Midbrain (tissue), 1 donor: ENCODE results near the gene TSHR.
A peak's percentile ranks its signal among the peaks of the same experiment; 100 is the strongest.
"Not testable (repeated sequence)": the region's sequence is repeated elsewhere in the genome, so short reads cannot be mapped to it uniquely, and the experiment has no call there.

Experiments
- DNase-seq: peaks from one replicate; lab custom pipeline; 2025; lab: John Stamatoyannopoulos, UW

The TSHR gene

DNA sequence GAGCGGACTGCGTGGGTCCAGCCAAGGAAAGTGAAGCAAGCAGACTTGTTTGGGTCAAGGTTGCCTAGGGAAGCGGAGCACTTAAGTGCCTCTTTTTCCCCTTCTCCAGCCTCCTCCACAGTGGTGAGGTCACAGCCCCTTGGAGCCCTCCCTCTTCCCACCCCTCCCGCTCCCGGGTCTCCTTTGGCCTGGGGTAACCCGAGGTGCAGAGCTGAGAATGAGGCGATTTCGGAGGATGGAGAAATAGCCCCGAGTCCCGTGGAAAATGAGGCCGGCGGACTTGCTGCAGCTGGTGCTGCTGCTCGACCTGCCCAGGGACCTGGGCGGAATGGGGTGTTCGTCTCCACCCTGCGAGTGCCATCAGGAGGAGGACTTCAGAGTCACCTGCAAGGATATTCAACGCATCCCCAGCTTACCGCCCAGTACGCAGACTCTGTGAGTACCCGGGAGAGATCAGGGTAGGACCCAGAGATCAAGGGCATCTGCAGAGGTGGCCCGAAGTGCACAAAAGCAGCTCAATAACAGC lies at the start of gene TSHR:
TSHR (plus strand) TSS at position 206 of the 526 bp plus-strand sequence; CDS start at position 266, 60 bp downstream.
- no peak for DNase-seq

DNA sequence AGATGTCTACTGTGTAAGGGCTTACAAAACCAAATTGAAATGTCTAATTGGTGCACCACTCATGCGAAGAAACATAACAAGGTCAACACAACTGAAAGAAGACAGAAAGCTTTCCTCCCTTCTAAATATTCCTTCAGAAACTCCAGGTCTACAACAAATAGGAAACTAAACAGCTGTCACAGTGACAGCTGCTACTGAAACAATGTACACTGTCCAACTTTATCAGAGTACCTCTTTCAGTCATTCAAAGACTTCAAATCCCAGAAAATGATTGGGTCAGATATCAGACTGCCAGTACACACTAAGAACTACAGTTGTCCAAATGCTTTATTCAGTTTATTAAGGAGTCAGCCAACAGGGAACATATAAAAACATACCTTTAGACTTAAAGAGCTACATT lies 49.1 kb upstream of the TSHR start:
- DNase-seq: no peak

DNA sequence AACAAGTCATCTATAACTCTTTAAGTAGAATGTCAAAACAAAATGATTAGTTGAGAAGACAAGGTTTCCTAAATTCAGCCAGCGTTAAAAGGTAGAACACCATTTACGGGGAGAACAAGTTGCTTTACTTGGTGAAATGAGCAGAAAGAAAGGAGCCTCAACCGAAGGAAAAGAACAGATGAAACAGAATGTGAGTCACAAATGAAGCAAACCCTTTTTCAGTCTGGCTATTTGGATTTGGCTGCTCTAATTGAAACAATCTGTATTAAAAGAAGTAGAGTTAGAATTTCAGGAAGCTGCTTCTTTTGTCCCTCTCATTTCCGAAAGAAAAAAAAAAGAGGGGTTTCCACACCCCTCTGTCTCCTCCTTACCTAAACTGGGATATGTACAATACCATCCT lies 48.5 kb upstream of the TSHR start:
- no peak for DNase-seq

DNA sequence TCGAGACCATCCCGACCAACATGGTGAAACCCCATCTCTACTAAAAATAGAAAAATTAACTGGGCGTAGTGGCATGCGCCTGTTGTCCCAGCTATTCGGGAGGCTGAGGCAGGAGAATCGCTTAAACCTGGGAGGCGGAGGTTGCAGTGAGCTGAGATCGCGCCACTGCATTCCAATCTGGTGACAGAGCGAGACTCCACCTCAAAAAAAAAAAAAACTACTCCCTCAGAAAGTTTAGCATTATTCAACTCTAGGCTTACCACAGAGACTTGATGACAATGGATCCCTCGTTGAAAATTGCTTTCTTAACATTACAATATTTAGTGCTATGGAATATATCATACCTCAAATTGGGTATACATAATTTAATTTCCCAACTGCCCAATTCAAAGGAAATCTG lies 43.4 kb upstream of the TSHR start:
- DNase-seq: not testable (repeated sequence)

DNA sequence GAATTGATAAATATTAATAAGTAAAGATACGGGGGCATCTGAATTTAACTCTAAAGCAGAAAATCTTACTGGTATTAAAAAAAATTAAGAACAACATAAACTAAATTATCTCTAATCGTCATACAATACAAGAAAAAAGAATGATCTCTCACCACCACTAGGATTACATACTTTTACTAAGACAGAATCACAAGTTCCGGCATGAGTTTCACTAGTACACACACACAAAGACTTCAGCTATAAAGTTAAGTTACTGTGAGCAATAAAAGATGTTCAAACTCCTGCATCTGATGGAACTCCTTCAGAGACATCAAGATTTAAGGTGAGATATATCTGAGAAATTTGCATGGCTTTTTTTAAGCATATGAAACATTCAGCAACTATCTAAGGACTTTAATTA lies 35.8 kb upstream of the TSHR start:
- DNase-seq: no peak

DNA sequence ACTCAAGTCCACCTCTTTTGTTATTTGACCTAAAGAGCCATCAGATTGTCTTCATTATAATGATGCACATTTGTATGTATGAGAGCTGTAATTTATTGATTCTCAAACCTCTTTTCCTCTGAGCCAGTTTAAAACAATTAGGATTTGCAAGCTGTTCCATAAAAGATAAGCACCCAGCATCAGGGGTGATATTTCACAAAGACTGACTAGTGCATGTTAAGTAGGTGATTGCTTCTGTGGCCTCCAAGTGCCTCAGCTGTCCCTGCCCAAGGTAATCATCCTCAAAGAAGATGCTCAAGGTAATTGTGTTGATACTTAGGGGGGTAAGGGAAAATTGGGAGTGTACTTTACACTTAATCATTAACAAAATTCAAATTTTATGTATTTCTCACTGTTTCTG lies 32.1 kb upstream of the TSHR start:
- DNase-seq: no peak

DNA sequence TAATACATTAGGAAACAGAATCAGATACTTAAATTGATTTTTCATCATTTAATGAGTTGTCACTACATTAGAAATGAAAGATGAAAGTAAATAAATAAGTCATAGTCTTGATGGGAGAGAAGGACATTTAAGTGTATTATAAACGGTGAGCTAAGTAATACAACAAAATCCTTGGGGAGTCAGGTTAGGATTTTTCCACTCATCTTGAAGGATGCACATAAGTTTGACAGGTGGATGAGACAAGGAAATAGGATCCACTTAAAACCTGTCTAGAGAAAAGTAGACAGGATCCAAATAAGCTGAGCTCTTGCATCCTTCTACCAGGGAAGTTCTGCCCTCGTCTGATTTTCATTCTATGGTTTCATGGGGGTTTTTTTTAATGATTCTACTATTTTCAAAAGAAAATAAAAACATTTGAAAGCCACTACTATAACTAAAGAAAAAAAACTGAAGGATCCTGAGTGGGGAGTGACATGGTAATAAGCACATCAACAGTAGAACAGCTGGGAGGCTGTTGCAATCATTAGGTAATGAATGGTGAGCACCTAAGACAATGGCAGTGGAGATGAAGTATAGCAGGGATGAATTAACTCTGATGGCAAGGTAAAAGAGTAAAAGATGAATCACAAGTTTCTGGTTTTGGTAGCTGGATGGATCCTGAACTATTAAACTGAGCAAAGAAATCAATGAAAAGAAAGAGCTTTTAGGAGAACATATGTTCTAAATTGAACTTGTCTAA lies 30.9 kb upstream of the TSHR start:
- DNase-seq: no peak

DNA sequence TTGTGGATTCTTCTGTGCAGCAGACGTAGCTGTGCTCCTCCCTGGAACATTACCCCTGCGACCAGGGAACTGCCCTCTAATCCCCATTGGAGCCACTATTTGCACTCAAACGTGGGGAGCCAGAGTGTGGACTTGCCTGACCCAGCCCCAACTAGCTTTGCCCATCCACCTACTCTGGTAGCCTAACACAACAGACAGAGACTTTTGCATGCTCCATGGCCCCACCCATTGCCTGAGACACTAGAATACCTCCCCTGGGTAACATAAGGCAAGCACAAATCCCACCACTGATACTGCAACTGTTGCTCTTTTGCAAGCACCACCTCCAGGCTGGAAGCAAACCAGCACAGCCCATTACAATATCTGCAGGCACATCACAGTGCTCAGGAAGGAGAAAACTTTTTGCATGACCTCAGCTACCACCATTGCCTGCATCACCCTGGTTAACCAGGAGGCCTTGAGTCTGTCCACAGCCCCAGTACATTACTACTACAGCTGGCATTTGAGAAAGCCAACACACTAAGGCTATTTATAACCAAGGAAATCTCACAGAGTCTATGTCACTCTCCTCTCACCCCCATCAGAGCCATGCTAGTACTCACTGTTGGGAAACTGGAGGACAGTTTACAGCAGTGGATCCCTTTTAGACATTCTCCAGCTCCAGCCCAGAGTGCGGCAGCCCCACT lies 28.9 kb upstream of the TSHR start:
- no peak for DNase-seq

DNA sequence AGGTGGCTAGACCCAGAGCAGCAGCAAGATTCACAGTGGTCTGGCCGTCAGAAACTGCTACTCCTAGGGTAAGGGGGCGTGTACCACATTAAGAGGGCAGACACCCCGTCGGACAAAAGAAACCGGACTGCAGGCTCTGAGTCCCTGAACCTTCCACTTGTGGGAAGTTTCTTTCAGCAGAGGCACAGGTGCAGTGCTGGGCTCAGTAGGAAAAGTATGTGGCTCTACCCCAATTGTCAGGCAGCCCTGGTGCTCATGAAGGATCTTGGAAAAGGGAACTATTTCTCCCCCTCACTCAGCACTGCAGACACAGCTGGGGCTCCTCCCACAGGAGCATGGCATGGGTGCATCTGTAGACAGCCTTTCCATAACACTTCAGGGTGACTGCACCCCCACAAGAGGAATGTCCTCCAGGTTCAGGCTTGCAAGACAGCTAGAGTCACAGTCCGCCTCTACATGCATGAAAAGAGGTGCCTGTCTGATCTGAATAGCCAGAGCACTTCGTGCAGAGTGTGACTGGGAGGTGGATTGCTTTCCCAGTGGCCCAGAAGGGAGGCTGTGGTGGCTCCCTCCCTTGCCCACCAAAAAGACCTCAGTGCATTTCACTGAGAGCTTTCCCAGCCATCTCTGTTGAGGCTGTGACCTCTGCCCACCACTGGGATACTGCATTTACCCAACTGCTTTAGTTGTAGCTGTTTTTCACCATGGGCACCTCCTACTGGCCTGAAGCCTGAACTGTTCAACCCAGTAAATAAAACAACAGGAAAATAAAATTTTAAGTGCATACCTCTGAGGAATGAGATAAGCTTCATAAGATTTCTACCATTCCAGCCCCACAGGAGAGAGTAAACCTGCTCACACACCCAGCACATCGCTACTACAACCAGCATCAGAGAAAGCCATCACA lies 28.1 kb upstream of the TSHR start:
- DNase-seq: no peak

DNA sequence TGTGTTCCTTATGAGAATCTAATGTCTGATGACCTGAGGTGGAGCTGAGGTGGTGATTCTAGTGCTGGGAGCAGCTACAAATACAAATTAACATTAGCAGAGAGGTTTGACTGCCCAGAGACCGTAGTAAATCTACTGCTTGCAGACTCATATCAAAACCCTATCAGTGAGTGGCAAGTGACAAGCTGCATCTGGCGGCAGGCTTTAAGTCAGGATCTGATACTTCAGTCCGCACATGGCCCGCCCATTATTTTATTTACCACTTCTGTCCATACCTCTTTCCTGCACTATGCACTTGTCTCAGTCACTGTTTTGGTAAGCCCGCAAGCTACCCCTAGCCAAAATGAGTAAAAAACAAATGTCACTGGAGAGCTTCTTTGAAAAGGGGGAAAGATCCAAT lies 25.3 kb upstream of the TSHR start:
- DNase-seq: no peak

DNA sequence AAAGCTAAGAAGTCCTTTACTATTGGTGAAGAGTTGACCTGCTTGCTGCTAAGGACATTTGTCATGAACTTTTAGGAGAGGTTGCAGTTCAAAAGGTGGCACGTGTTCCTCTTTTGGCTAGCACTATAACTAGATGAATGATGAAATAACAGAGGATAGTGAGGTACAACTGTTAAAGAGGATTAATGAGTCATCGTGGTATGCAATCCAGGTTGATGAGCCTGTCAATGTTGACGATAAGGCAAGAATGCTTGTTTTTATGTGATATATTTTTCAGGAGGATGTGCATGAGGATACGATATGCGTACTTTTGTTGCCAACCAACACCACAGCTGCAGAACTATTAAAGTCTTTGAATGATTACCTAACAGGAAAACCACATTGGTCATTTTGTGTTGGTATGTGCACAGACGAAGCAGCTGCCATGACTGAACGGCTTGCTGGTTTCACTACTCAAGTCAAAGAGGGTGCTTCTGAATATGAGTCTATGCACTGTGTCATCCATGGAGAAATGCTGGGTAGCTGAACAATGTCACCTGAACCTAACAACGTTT lies 24.5 kb upstream of the TSHR start:
- DNase-seq: no peak

DNA sequence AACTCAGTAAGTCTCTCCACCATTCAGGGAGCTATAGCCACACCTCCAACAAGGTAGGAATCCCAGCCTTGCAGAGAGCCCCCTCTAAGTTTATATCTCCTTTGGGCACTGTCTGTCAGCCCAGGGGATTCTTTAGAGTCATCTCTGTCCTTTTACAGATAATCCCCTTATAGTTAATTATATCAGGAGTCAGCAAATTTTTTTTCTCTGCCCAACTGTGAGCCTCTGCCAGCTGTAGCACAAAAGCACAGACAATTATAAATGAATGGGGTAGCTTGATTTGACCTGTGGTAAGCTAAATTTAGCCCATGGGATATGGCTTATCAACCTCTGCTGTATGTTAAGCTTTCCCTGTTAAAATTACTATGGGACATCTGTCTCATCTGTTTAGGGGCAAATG lies 22.1 kb upstream of the TSHR start:
- DNase-seq: no peak

DNA sequence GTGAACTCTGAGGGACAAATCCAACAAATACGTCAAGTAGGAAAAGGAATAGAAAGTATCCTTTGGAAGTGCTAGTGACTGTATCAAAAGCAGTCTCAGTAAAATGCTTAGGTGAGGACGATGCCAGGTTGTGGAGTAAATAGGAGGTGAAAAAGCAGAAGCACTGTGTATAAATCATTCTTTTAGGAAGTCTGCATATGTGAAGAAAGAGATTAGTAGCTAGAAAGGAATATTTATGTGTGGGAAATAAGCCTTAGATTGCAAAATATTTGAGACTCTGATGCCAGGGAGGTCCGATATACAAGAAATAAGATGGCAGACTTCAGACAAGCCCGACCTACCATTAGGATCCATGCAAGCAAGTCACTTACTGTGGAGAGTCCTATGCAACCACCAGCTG lies 21.7 kb upstream of the TSHR start:
- DNase-seq: no peak

DNA sequence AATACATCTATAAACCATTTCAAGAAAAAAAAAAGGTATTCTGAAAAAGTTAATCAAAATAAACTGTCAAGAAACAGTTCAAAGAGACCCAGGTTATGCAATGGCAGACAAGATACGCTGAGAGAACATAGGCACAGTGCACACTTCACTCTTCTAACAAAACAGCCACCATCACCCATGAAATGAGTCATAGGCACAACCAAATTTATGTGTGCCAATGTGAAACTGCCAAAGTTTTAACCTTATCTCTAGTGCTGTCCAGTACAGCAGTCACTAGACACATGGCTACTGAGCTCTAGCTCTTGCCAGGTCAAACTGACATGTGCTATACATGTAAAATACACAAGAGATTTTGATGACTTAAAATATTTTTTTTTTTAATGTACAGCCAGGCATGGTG lies 15.3 kb upstream of the TSHR start:
- no peak for DNase-seq

DNA sequence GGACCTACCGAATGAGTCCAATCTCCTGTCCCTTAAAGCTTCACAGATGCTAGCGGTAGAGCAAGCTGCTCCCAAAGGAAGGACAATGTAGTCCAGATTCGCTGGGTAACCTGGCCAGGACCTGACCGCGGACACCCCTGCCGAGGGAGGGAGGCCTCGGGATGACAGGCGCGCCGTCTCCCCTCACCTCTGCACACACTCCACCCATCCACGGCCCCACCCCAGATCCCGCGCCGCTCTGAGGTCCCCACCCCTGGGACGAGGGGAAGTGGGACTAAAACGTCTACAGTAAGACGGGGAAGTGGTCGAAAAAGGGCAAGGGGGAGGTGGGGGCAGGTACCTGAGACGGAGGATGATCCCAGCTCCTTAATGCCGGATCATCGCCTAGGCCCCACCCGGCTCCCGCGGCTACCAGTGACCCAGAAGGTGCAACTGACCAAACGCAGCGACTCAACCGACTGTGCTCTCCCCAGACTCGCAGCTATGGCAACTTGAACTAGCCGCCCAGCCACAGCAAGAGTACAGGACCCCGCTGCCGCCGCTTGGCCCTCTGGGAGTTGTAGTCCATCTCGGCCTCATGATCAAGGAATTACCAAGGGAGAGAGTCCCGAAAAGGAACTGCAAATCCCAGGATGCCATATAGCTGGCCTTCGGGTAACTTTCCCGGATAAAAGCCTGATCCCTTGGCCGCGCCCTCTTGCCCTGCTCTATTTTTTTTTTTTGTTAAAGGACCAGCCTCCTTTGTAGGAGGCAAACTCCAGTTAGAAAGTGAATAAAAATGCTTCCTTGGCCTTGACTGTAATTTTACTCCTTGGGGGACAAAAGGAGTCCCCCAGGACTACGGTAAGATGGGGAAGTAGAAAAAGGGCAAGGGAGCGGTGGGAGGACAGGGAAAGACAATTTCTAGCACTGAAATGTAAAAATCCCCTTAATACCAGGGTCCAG lies 13.9 kb upstream of the TSHR start, which contains the start of gene CEP128:
CEP128 (minus strand) TSS at position 498 of the 945 bp plus-strand sequence.
- DNase-seq: peak; percentile 97

DNA sequence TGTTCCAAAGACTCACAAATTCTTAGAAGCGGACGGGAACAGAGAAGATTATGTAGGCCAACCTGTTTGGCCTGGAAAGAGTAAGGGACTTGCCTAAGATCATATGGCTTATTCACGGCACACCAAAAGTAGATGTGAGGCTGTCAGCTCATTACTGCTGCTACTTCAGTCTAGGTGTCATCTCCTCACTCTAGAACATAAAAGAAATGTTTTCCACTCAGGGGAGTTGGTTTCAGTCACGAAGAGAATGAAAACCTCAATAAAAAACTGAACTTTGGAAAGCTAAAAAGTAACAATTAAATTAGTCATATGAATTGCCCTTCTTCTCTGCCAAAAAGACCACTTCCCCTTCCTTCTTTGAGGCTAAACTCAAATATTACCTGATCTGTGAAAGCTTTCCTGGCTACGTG lies 13.2 kb upstream of the TSHR start:
- no peak for DNase-seq

DNA sequence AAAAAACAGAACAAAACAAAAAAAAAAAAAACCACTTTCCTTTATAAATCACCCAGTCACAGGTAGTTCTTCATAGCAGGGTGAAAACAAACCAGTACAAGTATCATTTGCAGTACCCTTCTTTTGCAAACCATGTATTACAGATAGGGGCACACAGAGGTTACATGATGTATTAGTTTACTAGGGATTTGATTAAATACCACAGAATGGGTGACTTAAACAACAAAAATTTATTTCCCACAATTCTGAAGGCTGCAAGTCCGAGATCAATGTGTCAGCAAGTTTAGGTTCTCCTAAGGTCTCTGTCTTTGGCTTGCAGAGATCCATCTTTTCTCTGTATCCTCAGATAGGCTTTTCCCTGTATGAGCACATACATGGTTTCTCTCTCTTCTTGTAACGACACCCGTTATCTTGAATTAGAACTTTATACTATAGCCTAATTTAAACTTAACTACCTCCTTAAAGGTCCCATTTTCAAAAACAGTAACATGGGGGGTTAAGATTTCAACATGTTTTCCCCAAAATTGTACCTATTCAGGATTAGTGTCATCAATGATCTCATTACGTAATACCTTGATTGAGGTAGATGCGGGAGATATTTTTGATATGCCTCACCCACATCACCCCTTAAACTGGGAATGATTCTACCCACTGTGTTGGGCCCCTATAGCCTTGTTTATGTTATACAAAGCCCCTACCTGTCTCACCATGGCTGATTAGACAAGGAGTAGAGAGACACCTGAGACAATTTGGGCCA lies 10.4 kb upstream of the TSHR start:
- DNase-seq: no peak

DNA sequence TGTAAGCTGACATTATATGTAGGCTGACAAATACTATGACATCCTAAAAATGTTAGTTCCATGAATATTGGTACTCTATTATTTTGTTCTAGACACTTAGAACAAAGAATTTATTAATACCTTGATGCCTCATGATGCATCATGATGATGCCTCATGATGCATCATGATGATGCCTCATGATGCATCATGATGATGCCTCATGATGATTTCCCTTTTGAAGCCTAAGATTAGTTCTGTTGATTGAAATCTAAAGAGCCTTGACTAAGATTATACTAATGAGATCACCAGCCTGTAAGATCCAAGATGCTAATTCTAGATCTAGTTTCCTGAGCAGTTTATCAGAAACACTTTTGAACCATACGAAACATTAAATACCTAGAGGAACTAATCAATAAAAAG lies 9.2 kb upstream of the TSHR start:
- DNase-seq: no peak

DNA sequence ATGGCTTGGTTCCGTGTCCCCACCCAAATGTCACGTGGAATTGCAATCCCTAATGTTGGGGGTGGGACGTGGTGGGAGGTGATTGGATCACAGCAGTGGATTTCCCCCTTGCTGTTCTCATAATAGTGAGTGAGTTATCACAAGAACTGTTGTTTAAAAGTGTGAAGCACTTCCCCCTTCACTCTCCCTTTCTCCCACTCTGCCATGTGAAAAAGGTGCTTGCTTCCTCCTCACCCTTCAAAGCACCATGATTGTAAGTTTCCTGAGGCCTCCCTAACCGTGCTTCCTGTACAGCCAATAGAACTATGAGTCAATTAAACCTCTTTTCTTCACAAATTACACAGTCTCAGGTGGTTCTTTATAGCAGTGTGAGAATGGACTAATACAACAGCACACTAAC lies 8.6 kb upstream of the TSHR start:
- DNase-seq: no peak

DNA sequence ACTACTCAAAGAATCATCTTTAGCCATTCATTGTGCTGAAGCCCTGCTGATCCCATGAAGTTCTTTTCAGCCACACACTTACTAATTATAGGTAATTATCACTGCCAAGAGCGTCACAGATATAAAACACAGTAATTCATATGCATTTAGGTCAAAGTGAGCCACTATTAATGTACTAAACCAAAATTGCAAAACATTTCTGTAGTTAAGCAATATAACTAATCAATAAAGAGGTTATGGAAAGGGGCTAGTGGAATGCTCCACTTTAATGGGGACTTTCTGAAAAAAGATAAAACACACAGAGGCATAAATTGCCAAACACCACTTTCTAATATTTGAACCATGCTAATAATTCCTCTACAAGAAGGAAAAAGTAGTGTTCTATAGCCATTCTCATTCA lies 7.1 kb upstream of the TSHR start:
- DNase-seq: no peak
